Endometrial microvascular endothelial cells (primary cell): ENCODE data around the gene ROS1. TPM values are rescaled to one million over a fixed set of nuclear protein-coding genes. Genes with fewer than 3 reads are reported as not detected.
"Not testable (repeated sequence)": the region's sequence is repeated elsewhere in the genome, so short reads cannot be mapped to it uniquely, and the experiment has no call there.

ENCODE experiments used
- in situ Hi-C: cut with HindIII; loops from 2 replicates; pipeline ENCODE4 v1.10.0; 2017; ENCODE audit warnings: low sequenced_read_pairs, low pct_unique_long_range_greater_than_20kb; ENCODE audit errors: inconsistent ontology term
- total RNA-seq: library from RNA; depleted of rRNA; stranded (reverse); fragments of >200 nt; gene quantifications from one replicate; pipeline ENCODE4 v1.2.3, GENCODE V29; 2015; ENCODE audit errors: inconsistent ontology term

The ROS1 gene
- total RNA-seq, 1 donor from 2014 or later, result not detected

DNA sequence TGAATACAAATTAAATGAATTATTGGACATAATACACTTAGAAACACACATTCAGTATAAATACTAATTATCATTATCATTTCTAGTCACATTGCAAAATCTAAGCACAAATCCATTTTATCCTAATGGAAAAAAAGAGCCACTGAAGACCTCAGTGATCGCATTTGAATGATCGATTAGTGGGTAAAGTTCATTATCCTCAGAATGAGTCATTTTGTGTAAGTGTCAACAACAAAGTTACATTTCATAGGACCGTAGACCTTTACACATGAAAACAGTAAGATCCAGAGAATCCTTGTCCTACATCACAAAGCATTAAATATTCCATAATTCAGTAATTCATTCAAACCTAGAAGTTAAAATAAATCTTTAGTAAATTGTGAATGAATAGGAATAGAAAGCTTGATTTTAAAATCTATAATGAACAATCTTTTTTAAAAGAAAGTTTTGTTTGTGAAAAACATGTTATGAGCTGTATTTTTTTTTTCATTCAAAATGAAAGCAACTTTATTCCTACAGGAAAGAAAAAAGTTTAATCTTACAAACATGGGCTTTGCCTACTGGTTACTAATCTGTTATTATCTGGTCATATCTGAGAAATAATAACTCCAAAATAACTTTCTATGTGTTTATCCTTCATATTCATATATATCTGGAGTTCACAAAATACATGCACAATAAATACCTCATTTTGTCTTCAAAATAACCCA lies 33.7 kb downstream of the ROS1 start:
- in situ Hi-C loops, result no loop called here

DNA sequence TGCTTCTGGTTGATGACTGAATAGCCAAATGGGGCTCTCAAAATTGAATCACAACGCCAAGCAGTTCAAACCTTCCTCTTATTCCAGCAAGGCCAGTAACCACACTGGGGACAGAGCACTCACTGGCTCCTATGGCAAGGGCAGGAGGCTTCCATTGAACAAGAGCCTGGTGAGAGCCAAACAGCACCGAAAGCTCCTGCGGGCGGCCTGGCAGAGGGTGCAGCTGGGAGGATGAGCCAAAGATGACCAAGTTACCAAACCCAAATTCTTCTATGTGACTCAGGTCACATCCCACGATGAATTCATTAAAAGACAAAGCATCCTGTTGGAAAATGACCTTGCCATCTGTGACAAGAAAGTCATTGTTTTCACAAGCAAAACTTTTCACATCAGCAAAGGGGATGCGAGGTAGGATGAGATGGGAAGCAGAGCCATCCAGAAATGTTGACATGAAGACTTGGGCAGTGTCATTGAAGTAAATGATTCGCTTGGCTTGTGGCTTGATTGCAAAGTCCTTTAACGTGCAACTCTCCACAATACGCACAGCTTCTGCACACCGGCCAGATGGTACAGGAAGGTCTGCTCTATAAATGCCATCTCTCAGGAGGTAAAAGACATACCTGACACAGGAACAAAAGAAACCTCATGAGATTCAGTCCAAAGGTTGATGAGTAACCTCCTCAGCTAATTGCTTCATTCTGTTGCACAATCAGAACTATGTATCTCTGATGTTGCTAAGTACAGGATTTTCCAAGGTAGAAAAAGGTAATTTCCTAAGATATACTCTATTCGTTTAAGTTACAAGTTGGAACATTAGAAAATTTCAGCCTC lies 36.3 kb downstream of the ROS1 start:
- in situ Hi-C loops, result no loop called here

DNA sequence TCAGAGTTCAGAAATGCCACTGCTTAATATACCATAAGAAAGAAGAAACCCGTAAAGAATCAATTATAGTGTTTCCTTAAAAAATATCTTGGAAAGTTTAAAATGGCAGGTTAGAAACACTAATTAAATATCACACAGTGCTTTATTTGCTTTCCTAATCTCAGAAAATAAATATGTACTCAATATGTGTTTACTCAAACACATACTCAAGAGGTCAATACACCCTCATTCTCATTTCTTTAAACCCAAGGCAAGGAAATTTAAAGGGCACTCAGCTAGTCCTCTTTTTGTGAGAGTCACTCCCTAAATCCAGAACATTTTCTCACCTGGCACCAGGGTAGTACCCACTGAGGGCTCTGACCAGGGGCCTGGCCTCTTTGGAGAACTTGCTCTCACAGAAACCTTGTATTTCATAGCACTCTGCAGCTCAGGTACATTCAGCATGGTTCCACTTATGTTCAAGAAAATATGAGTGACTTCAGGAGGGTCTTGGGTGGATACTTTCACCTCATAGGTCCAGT lies 38.2 kb downstream of the ROS1 start:
- in situ Hi-C loops, result no loop called here

DNA sequence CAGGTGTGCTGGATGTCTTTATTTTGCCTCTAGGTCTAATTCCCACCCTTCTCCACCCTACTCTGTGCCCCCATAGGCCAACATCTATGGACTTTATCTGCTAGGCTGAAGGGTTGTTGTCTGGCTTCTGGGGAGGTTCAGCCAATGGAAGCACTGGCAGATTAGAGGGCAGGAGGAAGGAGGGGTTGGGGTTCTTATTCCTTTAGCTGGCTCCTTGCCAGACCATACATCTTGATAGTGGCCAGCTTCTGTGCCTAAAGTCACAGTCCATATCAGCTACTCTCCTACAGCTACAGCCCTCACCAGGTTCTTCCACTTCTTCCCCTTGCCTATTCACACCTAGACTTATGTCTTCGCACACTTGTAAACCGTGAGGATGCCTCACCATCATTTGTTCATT lies 41.1 kb downstream of the ROS1 start:
- in situ Hi-C loops, result no loop called here

DNA sequence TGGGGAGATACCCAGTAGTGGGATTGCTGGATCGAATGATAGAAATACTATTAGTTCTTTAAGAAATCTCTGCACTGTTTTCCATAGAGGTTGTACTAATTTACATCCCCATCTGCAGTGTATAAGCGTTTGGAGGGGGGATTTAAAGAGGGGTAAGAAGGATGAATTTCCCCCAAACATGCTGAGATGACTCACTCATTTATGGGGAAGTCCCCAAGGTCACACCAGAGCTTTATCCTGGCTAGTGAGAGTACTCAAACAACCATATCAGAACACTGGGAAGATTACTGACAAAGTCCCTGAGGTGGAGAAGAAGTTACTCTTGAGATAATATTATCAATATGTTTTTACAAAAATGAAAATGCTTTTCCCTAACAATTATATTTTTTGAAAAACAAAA lies 44.0 kb downstream of the ROS1 start:
- in situ Hi-C loops, result no loop called here

DNA sequence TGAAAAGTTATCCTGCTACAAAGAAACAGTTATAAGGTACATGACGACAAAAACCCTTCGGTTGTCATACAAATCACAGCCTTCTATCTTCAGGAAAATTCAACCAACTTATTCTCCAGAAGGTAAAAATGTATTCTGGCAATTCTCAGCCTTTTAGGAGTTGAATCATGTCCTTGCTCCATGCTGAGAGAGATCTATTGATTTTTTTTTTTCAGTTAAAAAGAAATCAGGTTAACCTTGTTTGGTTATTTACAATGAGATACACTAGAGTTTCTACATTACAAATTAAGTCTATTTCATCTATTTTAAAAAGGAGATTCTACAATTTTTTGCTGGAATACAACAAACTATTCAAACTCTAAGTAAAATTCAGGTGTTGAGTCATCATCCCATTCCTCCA lies 45.4 kb downstream of the ROS1 start:
- in situ Hi-C loops, result no loop called here

DNA sequence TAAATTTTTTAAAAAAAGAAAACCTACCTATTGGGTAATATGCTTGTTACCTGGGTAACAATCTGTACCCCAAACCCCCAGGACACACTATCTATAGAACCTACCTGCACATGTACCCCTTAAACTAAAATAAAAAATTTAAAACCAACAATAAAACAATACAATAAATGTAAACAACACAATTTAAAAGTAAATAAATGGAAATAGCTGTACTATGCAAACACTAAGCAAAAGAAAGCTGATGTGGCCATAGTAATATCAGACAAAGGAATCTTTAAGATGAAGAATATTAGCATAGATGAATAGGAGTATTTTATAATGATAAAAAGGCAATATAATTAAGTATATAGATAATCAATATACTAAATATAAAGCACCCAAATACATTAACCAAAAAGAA lies 50.3 kb downstream of the ROS1 start:
- in situ Hi-C loops, result no loop called here

DNA sequence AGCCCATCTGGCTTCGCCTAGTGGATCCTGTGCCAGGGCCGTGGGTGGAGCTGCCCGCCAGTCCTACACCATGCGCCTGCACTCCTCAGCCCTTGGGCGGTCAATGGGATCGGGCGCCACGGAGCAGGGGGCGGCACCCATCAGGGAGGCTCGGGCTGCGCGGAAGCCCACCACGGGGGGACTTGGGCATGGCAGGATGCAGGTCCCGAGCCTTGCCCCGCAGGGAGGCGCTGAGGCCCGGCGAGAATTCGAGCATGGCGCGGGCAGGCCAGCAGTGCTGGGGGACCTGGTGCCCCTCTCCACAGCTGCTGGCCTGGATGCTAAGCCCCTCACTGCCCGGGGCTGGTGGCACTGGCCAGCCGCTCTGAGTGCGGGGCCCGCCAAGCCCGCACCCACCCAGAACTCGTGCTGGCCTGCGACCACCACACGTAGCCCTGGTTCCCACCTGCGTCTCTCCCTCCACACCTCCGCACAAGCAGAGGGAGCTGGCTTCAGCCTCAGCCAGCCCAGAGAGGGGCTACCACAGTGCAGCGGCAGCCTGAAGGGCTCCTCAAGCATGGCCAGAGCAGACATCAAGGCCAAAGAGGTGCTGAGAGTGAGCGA lies 52.4 kb downstream of the ROS1 start:
- in situ Hi-C loops, result no loop called here

DNA sequence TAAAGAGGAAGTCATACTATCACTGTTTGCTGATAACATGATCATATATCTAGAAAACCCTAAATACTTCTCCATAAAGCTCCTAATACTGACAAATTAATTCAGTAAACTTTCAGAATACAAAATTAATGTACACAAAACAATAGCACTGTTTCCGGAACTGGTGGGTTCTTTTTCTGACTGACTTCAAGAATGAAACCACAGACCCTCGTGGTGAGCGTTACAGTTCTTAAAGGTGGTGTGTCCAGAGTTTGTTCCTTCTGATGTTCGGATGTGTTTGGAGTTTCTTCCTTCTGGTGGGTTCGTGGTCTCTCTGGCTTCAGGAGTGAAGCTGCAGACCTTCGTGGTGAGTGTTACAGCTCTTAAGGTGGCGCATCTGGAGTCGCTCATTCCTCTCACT lies 53.5 kb downstream of the ROS1 start:
- in situ Hi-C loops, result not testable (repeated sequence)

DNA sequence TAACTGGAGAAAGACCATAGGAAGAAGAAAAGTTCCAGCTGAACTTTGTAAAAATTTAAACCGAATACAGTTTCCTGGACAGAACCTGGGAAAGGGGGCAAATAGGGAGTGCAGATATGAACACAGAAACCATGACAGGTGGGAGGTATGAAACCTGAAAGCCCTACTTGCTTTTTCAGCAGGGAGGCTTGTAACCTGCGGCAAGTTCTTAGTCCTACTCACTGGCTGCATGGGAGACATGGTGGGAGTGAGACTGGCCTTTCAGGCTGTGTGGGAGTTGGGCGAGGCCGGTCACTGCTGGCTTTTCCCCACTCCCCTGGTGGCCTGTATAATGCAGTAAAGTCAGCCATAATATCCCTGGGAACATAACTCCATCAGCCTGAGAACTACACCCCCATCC lies 54.2 kb downstream of the ROS1 start:
- in situ Hi-C loops, result no loop called here

DNA sequence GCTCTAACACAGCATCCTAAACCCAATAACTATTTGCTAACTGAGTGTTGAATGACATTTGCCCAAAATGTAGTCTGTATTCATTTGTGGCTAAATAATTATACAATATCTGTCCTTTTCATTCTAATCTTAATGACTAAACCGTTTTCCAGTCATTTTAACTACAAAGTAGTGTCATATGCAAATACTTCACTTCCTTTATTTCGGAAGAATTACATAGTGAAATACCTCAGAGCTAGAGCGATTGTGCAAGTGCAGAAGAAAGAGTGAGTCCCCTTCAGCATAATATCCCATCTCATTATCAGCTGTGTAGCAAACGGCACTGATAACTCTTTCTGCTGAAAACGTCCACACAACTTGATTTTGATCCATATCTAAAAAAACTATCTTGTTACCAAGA lies 66.2 kb downstream of the ROS1 start:
- in situ Hi-C loops, result no loop called here

DNA sequence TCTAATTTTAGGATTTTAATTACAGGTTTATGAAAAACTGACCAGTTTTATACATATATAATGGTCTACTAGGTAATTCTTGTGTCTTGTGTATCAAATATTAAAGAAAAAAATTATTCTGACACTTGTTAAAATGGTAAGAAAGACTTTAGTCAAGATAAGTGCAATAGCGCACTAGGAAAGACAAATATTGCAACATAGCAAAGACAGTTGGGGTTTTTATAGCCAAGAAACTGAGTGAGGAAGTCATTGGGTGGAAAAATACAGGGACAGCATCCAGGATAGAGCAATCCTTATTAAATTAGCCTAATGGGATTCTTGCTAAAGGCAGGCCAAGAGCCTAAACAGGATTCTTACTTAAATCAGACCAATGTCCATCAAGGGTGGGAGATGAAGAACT lies 71.1 kb downstream of the ROS1 start:
- in situ Hi-C loops, result no loop called here

DNA sequence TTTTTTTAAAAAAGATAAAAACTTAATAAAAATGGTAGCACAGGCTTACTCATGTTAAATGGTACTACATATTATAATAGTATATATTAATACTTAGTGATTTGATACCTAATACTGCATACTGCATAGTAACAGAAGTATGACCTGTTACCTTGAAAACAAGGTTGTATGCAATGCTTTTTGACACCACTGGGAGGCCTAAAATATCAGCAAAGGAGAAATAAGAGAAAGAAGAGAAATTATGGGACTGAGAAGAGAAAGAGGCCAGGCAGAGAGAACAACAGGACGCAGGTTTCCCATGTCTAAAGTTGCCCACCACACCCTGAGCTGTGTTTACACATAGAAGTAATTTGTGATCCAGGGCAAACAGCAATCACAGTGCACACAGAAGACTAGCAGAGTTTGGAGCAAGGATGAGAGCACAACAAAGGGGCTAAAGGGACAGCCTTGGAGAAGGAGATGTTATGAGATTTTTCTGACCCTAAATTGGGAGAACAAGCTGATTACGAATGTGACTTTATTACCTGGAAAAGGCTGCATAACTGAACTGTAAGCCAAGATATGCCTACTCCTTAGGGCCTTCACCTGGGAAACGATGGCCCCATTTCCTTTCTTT lies 73.2 kb downstream of the ROS1 start:
- in situ Hi-C loops, result no loop called here

DNA sequence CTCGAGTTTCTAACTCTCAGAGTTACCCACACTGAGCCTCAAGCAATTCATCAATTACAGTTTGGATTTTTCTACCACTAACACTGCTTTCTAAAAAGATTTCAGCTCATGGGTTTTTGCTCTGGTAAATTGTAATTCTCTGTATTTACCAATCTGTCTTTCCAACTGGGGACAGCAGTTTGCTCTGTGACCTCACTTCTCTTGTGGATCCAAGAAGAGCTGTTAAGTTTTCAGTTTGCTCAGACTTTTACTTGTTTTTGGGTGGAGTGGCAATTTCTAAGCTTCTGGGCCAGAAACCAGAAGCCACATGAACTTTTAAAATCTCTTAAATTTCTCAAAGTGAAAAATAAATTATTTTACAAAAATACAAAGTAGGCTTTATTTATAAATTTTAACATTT lies 74.2 kb downstream of the ROS1 start:
- in situ Hi-C loops, result no loop called here

DNA sequence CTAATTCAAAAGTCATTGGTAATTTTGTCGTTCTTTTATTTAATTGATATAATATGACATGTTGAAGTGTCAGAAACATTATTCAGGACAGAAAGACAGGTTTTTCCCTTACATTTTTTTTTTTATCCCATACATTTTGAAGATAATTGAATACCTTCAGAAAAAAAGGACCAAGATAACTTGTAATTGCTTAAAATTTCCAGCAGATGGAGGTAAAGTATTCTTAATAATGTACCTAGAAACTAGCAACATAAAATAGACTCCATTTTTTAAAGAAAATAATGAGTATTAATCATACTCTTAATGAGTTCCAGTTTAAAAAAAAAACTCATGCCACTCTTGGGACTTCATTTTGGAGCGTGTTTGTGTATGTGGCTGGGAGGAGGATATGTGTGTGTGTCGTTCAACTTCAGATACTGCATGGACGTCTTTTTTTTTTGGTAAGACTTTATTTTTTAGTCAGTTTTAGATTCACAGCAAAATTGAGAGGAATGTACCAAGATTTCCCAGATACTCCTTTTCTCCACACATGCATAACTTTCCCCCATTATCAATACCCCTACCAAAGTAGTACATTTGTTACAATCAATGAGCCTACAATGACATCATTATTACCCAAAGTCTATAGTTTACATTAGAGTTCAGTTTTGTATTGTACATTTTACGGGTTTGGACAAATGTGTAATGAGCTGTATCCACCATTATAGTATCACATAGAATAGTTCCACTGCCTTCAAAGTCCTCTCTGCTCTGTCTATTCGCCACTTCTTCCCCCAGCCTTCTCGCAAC lies 79.4 kb downstream of the ROS1 start:
- in situ Hi-C loops, result no loop called here

DNA sequence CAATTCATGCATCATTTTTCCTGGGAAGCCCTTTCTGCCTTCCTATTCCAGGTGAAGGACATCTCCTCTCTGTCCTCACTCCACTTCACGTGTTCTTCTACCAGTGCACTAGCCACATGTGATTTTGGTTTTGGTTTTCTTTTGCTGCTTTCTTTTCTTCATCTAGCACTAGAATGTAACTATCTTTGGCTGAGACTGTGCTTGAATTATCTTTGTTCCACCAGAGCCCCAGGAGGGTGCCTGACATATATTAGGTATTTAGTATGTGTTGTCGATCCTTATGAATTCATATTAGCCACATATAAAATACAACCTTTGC lies 80.5 kb downstream of the ROS1 start:
- in situ Hi-C loops, result no loop called here

DNA sequence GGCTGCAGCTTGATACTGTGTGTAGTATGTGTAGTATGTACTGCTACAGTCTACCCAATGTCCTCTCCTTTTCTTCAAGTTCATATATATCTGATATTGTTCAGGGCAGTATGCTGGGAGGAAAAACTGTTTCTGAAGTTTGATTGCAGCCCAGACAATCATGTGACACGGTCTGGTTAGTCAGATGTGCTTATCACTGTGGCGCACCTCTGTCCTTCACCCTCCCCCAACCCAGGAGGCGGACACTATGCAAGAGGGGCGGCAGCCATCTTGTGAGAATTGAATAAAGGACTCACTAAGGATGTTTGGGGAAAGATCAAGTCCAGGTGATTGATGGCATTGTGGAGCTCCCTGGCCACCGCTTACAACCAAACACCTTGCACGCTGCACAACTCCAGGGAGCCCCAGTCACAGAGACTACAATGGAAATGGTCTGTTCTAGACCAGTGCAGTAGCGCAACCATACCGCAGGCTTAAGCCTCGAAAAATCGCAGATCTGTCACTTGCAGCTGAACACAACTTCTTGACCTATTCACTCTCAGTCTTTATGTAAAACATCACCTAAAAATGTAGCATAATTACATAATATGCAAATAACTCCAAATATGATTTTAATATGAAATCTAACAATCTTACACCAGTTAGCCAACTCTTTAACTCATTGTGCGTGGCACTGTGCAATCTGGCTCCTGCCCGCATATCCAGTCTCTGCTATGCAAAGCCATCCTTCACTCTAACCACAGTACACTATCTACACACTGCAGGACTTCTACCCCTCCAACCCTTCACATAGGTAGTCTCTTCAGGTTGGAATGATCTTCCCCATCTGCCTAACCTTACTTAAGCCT lies 81.1 kb downstream of the ROS1 start:
- in situ Hi-C loops, result no loop called here

DNA sequence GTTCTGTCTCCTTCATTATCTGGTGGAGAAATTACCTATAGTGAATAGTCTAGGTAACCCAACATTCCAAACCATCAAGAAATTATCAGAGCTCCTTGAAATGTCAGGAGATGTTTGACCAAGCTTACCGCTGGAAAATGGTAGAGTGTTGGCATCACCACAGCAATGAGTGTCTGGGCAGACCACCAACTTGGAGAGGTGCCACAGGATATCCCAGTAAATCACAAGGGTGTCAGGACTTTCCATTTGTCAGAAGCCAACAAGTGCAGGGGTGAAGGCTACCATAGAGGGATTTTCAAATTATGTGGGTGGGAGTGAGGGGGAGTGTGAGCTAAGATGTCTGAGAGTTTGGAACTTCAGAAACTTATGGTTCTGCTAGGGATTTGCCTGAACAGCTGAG lies 87.2 kb downstream of the ROS1 start:
- in situ Hi-C loops, result no loop called here
